Breast epithelium (tissue), 3 donors: ENCODE measurements around the gene SSH2.

Source experiments
- POLR2A ChIP-seq: fragments of 450-650 bp; IDR thresholded peaks from one replicate; pipeline ENCODE4 v1.6.1; 2016; ENCODE audit warnings: antibody characterized with exemption, mild to moderate bottlenecking, moderate library complexity
- TF ChIP-seq, protein P1 (sequence below), 3 donors: fragments of 450-650 bp; IDR thresholded peaks; one replicate each; pipeline ENCODE4 v1.5.1; 2016 to 2017; ENCODE audit warnings: antibody characterized with exemption in 3 of 3, mild to moderate bottlenecking in 3 of 3, moderate library complexity in 3 of 3

DNA sequence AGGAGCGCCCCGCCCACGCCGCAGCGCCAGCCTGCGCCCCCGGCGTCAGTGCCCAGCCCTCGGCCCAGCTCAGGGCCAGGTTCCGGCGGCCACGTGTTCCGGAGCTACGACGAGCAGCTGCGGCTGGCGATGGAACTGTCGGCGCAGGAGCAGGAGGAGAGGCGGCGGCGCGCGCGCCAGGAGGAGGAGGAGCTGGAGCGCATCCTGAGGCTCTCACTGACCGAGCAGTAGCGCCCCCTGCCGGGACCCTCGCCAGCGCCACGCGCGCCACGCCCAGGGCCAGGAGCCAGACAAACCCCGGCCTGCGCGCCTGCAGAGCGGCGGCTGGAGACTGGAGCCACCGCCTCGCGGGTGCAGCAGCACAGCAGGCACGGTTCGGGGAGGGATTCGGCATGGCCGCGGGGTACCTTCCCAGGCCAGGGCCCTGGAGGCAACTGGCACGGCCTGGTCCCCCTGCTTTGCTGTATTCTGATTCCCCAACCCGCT, 316.6 kb downstream of the SSH2 start:
- TF ChIP-seq, protein P1, sequence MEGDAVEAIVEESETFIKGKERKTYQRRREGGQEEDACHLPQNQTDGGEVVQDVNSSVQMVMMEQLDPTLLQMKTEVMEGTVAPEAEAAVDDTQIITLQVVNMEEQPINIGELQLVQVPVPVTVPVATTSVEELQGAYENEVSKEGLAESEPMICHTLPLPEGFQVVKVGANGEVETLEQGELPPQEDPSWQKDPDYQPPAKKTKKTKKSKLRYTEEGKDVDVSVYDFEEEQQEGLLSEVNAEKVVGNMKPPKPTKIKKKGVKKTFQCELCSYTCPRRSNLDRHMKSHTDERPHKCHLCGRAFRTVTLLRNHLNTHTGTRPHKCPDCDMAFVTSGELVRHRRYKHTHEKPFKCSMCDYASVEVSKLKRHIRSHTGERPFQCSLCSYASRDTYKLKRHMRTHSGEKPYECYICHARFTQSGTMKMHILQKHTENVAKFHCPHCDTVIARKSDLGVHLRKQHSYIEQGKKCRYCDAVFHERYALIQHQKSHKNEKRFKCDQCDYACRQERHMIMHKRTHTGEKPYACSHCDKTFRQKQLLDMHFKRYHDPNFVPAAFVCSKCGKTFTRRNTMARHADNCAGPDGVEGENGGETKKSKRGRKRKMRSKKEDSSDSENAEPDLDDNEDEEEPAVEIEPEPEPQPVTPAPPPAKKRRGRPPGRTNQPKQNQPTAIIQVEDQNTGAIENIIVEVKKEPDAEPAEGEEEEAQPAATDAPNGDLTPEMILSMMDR (IDR thresholded peaks at IDR 0.05), result peak in 2 of 3 donors; percentile 58 to 75
- no peak for TF ChIP-seq POLR2A
